T-helper 1 cell (primary cell): ENCODE results near the gene PAGE5.

Experiments used
- DNase-seq, 5 donors: peaks; one replicate each; pipeline ENCODE4 v3.0.0-alpha.2; 2012 to 2020
- total RNA-seq, 4 donors: gene quantifications; one replicate each; lab custom pipeline; 2026; lab: John Stamatoyannopoulos, UW

PAGE5 gene, protein sequence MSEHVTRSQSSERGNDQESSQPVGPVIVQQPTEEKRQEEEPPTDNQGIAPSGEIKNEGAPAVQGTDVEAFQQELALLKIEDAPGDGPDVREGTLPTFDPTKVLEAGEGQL
- 0.27 to 1.2 (median 0.33) reads per million in 4 donors for total RNA-seq

DNA sequence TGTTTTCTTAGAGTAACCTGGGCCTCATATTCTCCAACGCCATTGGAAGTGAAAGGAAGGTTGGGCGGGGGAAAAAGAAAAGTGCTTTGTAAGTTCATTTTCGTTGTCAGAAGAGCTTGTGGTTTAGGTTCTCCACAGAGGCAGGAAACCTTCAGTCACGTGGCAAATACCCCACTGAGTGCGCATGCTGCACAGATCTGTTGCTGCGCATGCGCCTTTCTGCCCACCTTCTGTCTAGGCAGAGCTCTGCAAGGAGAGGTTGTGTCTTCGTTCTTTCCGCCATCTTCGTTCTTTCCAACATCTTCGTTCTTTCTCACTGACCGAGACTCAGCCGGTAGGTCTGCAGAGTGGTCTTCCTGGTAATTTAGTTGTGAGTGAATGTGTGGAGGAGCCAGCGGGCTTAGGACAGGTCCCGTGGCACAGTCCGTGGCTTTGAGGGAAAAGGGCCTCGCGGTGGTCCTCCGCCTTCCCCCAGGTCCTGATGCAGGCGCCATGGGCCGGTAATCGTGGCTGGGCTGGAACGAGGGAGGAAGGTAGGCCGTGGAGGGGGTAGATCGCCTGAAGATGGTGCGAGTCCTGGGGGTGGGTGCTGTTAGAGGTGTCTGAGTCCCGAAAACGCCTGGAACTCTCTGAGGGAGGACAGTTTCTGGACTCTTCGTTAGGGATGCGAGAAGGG, at the start of gene PAGE5:
TSS of gene PAGE5 (plus strand) at position 228 of the 676 bp plus-strand sequence. CDS start 1,037 bp downstream, outside the sequence.
- DNase-seq = peak in 1 of 5 donors; percentile 1

DNA sequence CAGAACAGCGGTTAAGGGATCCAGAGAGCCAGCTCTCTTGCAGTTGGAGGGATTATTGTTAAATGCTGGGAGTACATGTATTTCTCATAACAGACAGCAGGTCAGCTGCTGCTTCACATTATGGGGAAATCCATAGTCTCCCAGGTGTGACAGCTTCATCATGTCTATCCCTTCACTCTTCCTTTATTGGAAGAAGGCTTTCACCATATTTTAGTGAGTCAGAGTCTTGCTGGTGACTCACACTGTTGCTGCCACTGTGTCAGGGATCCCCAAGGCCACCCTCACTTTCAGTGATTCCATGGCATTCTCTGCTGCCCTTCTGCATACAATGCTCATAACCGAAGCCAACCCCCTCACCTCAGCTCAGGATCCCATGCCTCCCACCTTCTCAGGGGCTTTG, 32.9 kb upstream of the PAGE5 start:
- DNase-seq = no peak

DNA sequence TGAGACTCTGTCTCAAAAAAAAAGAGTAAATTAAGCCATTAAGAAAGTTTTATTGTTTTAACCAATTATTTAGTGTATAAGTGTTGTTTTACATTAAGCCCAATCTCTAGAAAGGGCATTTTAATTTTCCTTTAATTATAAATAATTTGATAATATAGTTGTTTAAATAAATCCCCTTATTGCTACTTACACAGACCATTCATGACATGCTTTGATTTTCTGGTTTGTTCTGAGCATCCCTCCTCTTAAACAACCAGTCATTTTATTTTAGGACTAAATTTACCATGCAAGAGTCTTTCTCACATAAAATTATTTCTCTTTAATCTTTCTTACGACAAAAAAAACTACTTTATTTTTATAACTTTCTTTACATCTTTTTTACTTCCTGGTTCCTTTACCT, 23.5 kb upstream of the PAGE5 start:
- DNase-seq = no peak

DNA sequence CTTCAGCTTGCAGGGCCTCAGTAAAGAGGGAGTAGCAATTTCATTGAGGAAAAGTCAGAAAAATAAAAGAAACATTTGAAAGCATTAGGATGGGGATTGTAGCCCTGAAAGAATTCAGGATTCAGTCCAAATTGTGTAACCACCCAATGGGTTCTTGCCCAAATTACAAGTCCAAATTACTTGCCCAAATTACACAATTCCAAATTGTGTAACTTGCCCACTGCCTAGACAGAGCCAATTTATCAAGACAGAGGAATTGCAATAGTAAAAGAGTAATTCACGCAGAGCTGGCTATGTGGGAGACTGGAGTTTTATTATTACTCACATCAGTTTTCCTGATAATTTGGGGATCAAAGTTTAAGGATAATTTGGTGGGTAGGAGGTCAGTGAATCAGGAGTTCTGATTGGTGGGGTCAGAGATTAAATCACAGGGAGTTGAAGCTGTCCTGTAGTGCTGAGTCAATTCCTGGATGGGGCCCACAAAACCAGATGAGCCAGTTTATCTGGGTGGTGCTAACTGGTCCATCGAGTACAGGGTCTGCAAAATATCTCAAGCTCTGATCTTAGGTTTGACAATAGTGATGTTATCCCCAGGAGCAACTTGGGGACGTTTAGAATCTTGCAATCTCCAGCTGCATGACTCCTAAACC, 18.1 kb upstream of the PAGE5 start:
- DNase-seq = no peak

DNA sequence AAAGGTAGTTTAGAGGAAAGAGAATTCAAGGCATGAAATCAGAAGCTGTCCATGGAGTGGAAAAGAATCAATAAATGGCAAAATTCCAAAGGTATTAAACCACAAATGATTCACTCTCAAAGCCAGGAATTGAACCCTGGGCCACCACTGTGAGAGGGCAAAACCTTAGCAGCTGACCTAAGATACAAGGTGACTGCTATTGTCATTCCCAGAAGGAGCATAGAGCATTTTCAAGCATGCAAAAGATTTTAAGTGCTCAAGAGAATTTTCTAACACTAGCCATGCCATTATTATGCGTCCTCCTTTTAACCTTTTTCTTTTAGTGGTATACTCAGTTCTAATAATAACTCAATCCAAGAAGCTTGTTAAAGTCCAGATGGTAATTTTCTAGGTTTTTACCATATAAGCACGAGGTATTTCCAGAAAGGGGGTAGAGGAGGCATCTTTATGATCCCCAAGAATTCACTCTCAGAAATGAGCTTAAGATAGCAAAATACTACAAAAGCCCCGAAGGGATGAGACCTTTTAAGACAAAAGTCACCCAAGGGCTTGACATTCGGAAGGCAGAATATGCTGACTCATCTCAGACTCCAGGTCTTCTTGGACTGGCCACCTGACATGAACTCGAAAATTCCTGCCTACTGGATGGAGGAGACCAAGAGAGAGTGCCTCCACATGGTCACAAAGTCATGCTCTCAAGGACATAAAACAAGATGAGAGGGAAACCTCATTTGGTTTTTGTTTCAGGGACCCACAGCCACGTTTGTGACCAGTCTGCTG, 13.8 kb upstream of the PAGE5 start:
- DNase-seq = no peak

DNA sequence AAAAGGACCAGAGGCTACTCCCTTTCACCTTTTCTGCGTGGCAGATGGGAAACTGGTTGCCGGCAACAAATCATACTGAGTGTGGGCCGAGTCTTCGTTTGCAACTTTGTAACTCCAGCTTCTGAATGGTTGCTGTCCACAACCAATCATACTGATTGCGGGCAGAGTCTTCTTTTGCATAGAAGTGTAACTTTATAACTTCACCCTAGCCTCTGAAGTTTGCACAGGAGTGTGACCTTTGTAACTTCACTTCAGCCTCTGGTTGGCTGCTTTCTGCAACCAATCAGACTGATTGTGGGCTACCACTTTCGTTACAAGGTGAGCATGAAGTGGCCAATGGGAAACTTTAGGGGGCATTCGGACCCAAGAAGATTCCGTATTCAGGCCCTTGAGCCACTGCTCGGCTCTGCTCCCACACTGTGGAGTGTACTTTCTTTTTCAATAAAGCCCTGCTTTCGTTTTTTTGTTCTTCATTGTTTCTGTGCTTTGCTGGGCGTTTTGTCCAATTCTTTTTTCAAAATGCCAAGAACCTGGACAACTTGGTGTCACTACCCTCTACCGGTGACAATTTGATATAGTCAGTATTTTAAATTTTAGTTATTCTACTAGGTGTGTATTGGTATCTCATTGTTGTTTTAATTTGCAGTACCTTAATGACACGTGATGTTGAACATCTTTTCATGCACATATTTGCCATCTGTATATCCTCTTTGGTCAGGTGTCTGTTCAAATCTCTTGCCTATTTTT, 9.0 kb upstream of the PAGE5 start:
- no peak for DNase-seq

DNA sequence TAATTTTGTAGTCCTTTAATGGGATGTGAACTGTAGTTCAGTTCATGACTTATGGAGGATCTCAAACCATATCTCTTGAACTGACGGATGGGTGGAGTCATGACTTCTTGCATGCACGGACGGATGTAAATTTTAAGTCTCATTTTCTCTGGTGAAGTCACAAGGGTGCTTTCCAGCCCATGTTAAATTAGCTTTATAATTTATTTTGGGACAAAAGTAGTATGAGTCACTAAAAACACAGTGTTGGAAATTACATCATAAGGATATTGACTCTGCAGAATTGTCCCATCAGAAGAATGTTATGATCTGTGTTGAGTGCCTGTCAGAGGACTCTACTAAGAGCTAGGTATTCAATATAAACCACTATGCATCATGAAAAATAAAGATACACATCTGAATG, 6.8 kb upstream of the PAGE5 start:
- no peak for DNase-seq

DNA sequence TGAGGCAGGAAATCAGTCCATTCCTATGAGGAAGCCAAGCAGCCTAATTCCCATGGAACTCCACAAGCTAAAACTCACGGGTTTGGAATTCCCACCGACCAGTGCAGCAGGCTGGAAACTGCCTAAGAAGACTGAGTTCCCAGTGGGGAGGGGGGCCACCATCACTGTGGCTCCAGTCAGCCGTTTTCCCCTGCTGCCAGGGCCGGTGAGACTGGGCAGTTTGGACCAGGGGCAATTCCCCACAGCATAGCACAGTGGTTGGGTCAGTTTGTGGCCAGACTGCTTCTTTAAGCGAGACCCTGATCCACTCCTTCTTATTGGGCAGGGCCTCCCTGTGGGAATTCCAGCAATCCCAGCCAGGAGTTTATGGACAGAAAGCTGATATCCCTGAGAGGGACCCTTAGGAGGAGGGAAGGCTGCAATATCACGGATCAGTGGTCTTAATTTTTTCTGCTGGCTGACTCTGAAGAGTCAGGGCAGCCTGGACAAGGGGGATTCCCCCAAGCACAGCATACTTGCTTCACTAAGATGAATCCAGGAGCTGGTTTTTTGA, 20.7 kb downstream of the PAGE5 start:
- no peak for DNase-seq

DNA sequence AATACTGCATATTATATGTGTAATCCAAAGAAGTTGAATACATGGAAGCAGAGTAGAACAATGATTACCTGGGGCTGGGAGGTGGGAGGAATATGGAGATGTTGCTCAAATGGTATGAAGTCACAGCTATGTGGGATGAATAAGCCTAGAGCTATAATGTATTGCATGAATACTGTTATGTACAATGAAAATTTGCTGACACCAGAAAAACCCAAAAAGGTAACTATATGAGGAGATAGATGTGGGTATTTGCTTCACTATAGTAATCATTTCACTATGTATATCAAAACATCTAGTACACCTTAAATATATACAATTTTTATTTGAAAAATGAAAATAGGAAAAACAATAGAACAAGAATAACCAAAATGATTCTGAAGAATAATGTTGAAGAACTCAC, 33.4 kb downstream of the PAGE5 start:
- DNase-seq = no peak

DNA sequence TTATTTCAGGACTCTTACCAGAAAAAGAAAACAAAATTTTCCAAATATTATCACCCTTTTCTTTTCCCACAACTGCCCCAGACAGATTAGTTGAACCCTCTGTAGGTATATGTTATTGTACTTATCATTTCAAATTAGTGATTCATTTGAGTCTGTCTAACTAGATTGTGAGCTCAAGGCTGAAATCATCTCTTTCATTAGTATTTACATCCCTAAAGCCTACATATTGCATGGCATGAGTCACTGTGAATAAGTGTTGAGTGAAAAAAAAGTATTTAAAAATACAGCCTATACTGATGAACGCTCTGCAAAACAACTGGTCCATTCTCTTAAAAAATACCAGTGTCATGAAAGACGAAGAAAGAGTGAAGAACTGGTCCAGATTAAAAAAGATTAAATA, 40.7 kb downstream of the PAGE5 start:
- DNase-seq = no peak

DNA sequence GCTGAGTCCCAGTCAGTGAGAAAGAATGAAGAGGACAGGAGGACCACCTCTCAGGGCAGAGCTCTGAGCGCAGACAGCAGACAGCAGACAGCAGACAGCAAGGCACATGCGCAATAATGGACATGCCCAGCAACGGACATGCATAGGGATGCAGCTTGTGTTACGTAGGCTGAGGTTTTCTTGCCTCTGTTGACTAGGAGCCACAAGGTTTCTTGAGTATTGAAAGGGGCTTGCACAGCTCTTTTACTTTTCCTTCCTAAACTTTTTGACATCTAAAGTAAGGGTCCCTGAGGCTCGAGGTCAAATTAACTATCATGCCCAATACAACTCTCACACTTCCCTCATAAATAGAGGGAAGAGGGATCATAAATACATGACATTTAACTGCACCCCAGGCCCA, 44.7 kb downstream of the PAGE5 start, which contains the start of gene PAGE3:
TSS of gene PAGE3 (minus strand) at position 101 of the 400 bp plus-strand sequence. CDS start 1,013 bp downstream, outside the sequence.
- DNase-seq = no peak
